SW 1271 (cell line): ENCODE measurements around the gene PIEZO1.

Source experiments
- DNase-seq, 2 experiments: peaks; one replicate each; lab custom pipeline; 2025; lab: John Stamatoyannopoulos, UW

PIEZO1 gene

GRCh38 chr16:88737298-88738150 is 47.5 kb downstream of the PIEZO1 start:
- peak in 1 of 2 experiments; percentile 60 for DNase-seq

GRCh38 chr16:88736496-88736895 is 48.5 kb downstream of the PIEZO1 start:
- DNase-seq, result no peak

DNA sequence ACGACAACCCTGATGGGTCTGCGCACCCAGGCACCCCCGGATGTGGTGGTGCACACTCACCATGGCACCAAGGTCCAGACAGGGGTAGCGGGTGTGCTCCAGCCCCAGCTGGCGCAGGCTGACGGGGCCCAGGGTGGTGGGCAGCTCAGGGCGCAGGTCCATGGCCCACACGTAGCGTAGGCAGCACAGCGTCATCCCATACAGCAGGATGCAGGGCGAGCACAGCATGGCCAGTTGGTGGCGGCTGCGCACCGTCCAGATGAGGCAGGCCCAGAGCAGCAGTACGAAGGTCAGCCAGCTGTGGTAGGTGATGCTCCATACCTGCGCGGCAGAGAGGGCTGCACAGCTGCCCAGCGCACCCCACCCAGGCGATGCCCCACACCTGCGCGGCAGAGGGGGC is 48.9 kb downstream of the PIEZO1 start:
- DNase-seq, result no peak

DNA sequence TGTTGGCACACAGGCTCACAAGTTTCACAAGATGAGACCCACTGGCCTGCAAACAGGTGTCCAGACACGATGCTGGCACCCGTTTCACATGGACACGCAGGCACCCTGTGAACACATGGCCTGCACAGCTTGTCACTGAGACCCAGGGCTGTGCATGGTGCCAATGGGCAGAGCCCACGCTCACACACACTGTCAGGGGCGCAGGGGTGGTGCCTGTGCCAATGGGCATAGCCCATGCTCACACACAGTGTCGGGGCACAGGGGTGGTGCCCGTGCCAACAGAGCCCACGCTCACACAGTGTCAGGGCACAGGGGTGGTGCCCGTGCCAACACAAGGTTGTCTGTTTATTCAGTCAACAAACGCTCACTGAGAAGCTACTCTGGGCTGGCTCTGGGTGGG is 49.4 kb downstream of the PIEZO1 start:
- no peak for DNase-seq

DNA sequence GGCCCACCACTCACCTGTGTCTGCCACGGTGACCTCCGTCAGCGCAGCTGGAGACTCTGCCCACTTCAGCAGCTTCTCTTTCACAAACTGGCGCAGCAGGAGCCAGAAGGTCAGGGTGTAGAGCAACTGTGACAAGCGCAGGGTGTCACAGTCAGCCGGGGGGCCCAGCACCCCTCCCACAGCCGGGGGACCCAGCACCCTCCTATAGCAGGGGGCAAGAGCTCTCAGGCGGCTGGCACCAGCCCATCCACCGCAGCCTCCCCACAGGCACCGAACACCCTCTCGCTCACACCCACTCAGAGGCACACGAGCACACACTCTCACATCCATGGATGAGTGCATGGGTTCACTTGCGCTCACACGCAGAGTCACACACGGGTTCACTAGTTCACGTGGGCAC is 49.9 kb downstream of the PIEZO1 start:
- DNase-seq, result no peak

DNA sequence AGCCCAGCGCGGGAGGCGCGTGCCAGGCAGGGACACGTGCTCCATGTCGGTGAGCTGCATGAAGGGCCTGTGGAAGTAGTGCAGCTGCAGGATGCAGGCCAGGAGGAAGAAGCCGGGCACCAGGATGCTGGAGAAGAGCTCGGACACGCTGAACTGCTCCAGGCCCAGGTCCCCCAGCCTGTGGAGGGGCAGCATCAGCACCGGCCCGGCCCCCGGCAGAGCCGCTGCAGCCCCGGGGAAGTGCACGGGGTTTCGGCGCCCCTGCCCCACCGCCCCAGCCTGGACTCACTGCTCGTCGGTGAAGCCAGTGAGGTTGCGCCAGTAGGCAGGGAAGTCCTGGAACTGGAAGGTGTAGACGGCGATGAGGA is 50.7 kb downstream of the PIEZO1 start:
- DNase-seq, result no peak

GRCh38 chr16:88733630-88734360 is 51.2 kb downstream of the PIEZO1 start:
- no peak for DNase-seq

DNA sequence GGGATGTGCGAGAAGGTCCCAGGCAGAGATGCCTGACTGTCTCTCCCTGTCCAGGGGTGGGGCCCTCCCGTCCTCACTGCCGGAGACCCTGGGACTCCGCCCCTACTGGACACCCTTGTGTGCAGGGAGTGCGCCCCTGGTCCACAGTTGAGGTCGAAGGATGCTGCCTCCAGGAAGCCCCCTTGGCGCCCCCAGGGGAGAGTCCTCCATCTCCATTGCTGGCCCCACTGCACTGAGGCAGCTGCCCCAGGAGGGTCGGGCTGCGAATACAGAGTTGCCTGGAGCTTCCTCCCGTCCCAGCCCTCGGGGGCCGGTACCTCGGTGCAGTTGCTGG is 52.1 kb downstream of the PIEZO1 start:
- DNase-seq, result no peak

DNA sequence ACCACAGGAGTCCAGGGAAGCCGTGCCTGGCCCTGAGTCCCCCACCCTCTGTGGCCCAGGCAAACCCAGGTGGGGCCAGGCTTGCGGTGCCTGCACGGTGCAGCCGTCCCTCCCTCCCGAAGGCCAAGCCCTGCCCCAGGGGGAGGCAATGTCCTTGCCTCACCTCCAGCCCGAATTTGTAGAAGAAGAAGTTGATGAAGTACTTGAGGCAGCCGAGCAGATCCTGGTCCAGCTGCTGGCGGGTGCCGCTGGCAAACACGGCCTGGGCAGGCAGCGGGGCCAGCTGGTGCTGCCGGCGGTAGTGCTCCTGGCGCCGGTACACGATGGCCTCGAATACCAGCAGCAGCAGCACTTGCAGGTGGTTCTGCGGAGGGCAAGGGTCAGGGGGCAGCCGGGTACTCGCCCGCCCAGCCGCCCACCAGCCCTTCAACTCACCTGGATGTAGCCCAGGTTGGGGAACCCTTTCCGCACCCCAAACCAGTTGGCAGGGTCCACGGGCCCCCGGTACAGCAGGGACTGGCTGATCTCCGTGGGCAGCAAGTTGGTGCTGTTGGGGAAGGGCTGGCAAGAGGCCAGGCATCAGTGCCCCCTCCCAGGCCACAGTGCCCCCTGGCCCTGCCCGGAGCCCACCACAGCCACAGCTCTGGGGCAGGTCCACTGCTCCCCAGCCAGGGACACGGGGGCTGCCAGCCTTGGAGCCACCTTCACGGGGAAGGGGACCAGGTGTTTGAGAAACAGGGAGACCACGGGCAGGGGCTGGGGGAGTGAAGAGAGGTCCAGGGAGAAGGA is 52.7 kb downstream of the PIEZO1 start:
- DNase-seq, result no peak

DNA sequence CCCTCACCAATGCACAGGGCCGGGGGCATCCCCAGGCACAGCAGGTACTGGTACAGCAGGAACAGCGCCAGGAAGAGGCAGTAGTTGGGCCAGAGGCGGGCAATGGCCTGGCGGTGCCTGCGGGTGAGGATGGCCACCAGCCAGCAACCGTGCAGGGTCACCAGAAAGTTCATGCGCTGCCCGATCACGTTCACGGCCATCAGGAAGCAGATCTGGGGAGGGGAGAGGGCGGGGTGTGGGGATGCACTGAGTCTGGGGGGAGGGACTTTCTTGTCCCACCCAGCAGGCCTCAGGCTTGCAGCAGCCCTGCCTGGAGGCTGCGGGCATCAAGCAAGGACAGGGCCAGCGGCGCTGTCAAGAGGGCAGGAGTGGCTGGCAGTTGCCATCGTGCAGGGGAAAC is 53.3 kb downstream of the PIEZO1 start:
- no peak for DNase-seq

DNA sequence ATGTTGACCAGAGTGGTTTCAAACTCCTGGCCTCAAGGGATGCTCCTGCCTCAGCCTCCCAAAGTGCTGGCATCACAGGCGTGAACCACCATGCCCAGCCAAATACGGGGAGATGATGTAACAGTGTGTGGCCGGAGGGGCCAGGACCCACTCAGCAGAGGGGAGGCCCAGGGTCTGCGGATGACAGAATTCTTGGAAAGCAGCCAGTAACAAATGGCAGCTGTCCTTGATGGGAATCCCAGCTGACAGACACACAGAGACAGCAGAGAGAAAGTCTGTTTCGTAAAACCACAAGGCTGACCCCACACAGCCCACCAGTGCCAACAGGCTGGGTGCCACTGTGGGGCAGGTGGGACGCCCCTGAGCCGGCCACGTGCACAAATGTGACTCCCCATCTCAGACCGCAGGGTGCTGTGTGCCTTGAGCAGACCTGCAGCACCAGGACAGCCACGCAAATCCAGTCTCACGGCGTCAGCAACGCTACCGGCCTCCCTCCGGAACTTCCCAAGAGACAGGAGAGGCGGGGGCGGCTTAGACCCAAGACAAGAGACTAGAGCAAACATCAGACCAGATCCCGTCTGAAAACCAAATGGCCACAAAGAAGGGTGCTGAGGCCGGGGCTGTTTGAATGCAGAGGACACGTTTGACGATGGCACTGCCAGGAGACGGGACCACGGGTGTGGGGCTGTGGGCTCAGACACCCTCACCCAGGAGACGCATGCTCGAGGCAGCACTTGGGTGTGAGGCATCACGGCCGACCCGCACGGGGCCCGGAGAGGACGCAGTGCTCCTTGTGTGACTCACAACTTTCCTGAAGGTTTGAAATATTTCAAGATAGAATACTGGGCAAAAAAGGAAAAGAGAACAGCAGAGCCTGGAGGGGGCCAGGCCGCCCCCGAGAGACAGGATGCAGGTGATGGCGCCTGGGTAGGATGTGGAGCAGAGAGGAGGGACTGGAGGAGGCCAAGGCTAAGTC is 54.1 kb downstream of the PIEZO1 start:
- no peak for DNase-seq

GRCh38 chr16:88727871-88728270 is 57.1 kb downstream of the PIEZO1 start:
- no peak for DNase-seq

DNA sequence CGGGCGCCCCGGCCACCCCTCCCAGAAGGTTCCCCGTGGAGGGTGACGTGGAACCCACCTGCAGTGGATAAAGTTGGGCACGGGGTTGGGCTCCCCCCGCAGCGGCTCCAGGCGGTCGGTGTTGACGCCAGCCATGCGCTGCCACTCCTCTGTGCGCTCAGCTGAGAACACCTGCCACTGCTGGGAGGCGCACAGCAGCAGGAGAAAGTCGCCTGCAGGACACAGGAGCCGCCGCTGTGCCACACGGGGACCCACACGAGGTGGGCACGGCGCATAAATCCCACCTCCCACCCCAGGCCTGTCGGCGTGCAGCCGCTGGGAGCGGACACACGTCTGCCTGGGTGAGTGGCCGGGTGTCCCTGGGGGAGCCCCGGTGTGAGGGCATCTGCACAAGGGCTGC is 58.0 kb downstream of the PIEZO1 start:
- DNase-seq, result no peak

DNA sequence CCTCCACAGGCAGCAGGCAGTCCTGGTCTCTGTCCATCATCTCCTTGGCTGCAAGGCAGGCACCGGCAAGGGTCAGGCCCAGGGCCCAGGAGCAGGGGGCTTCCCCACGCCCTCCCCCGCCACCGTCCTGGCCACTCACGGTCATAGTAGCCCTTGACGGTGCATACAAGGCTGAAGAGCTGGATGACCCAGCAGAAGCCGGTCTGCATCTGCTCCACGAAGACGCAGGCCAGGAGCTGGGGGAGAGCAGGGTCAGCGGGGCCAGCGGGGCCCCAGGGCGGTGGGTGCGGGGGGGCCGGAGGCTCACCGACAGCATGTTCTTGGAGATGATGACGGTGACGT is 58.6 kb downstream of the PIEZO1 start:
- DNase-seq, result no peak

DNA sequence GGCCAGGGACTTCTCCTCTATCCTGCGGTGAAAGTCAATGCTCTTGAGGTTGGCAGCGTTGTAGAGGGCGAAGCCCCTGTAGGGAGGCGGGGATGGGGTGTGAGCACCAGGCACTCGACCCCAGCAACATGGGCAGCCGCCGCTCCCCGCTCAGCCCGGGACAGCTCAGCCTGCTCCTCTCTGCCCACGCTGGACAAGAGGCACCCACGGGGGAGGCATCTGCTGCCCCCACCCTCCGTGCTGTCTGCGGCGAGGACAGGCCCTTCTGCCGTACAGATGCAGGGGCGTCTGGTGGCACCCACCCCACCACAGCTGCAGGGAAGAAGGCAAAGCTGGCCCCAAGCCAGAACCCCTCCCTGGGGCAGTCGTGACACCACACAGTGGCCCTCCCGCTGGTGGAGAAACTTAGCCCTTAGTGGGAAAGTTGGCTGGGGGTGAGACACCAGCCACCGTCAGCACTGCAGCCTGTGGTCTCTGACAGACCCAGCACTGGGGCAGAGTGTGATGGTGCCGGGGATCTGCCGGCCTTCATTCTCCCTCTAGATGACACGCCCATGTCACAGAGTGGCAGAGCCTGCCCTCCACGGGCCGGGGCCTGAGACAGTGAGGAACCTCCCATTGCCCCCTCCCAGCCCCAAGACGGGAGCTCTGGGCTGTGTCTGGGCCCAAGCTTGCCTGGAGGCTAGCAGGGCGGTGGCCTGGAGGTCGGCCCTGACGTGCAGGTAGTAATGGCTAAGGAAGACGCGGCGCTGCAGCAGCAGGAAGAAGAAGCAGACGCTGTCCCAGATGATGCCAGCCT is 59.2 kb downstream of the PIEZO1 start:
- DNase-seq, result no peak

DNA sequence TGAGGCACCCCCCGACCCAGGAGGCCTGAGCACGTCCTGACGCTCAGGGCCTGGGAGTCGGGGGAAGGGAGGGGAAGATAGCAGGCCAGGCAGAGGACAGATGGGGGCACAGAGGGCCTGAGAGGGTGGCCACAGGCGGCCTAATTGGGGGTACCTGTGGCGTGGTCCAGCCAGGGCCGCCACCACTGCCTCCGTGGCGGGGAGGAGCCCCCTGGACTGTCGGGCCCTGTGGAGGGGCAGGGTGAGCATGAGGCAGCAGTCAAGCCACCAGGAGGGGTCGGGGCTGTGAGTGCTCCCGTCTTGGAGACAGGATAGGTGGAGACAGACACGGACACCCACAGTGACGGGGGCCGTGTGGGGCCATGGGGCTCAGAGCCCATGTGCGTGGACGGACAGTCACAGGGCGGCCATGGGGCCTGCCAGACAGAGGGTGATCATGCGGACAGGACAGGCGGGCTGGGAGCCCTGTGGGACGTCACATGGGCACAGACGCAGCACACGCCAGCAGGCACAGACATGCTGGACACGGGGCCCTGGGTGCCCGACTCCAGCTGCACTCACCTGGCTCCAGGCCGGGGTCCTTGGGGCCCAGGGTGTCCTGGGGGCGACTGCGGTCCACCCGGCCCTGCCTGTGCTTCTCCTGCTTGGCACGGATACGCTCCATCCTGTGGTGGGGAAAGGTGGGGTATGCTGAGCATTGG is 60.0 kb downstream of the PIEZO1 start:
- no peak for DNase-seq

GRCh38 chr16:88723911-88724310 is 61.1 kb downstream of the PIEZO1 start:
- DNase-seq, result no peak

DNA sequence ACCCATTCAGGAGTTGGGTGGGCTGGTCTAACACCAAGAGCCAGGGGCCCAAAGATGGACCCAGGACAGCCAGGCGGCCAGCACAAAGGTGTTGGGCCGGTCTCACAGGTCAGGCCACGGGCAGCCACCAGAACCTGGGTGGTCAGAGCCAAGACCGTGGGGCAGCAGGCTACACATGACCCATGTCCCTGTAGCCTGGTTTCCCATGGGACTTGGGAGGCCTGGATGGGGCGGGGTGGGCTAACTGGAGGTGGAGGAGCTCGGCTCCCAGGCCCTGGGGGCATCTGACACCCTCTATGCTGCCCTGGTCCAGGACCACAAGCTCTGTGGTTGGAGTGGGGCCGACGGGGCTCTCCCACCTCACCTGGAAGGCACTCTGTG is 61.5 kb downstream of the PIEZO1 start:
- DNase-seq, result no peak

GRCh38 chr16:88722784-88723506 is 62.1 kb downstream of the PIEZO1 start:
- no peak for DNase-seq
